Smooth muscle cell (in vitro differentiated cells): ENCODE data around the gene OLAH. TPM values are rescaled to one million over a fixed set of nuclear protein-coding genes. Genes with fewer than 3 reads are reported as not detected.

Experiments
- DNase-seq: peaks from one replicate; lab custom pipeline; 2025; ENCODE audit not compliant: unreplicated experiment; lab: John Stamatoyannopoulos, UW
- H2AFZ ChIP-seq: fragments of 200-600 bp; sonication (generic); 2 replicates; pipeline ENCODE4 v1.6.0; 2016; ENCODE audit warnings: antibody characterized with exemption, low read depth, mild to moderate bottlenecking
- H3F3A ChIP-seq: fragments of 200-600 bp; sonication (generic); 2 replicates; pipeline ENCODE4 v1.6.0; 2017; ENCODE audit warnings: antibody characterized with exemption, low read depth
- H3K27ac ChIP-seq: fragments of 200-600 bp; sonication (generic); 2 replicates; pipeline ENCODE4 v1.5.1; 2016; ENCODE audit warnings: low read depth, mild to moderate bottlenecking
- H3K27me3 ChIP-seq: fragments of 200-600 bp; sonication (generic); 2 replicates; pipeline ENCODE4 v1.6.1; 2016; ENCODE audit warnings: low read depth, mild to moderate bottlenecking
- H3K36me3 ChIP-seq: fragments of 200-600 bp; sonication (generic); 2 replicates; pipeline ENCODE4 v1.5.1; 2016; ENCODE audit warnings: low read depth
- H3K4me1 ChIP-seq: fragments of 200-600 bp; sonication (generic); 2 replicates; pipeline ENCODE4 v1.5.1; 2016; ENCODE audit warnings: low read depth
- H3K4me2 ChIP-seq: fragments of 200-600 bp; sonication (generic); 2 replicates; pipeline ENCODE4 v1.6.0; 2016; ENCODE audit warnings: mild to moderate bottlenecking
- H3K4me3 ChIP-seq: fragments of 200-600 bp; sonication (generic); 2 replicates; pipeline ENCODE4 v1.5.1; 2016; ENCODE audit warnings: mild to moderate bottlenecking
- H3K79me2 ChIP-seq: fragments of 200-600 bp; sonication (generic); 2 replicates; pipeline ENCODE4 v1.6.0; 2016; ENCODE audit warnings: low read depth, mild to moderate bottlenecking
- H3K9ac ChIP-seq: fragments of 200-600 bp; sonication (generic); 2 replicates; pipeline ENCODE4 v1.6.0; 2016; ENCODE audit warnings: low read depth
- H3K9me3 ChIP-seq: fragments of 200-600 bp; sonication (generic); replicated peaks from 2 replicates; pipeline ENCODE4 v1.5.1; 2016; ENCODE audit warnings: low read depth
- H4K20me1 ChIP-seq: fragments of 200-600 bp; sonication (generic); 2 replicates; pipeline ENCODE4 v1.6.0; 2016; ENCODE audit warnings: low read depth
- WGBS: methylation state at CpG from one replicate; pipeline ENCODE4 v1.1.7; 2016; ENCODE audit warnings: low lambda C conversion rate; 5-methylcytosine and 5-hydroxymethylcytosine counted together
- polyA plus RNA-seq: library from polyadenylated mRNA; unstranded; fragments of >200 nt; fragmentation: Nextera tagmentation; extraction: Ambion mirVana; gene quantifications from 2 replicates; pipeline ENCODE4 v1.2.1, GENCODE V29; 2016
- total RNA-seq: library from RNA; depleted of rRNA; stranded (reverse); fragments of >200 nt; gene quantifications from 2 replicates; pipeline ENCODE4 v1.2.3, GENCODE V29; 2014
- TF ChIP-seq, protein P1 (sequence below): fragments of 200-600 bp; sonication (generic); IDR thresholded peaks from 2 replicates; pipeline ENCODE4 v1.5.1; 2017; ENCODE audit warnings: borderline replicate concordance, mild to moderate bottlenecking, antibody characterized with exemption; ENCODE audit not compliant: insufficient read depth, poor library complexity, severe bottlenecking

Gene OLAH
- total and polyA plus RNA-seq, 2 experiments from 2014 or later, result not detected

DNA sequence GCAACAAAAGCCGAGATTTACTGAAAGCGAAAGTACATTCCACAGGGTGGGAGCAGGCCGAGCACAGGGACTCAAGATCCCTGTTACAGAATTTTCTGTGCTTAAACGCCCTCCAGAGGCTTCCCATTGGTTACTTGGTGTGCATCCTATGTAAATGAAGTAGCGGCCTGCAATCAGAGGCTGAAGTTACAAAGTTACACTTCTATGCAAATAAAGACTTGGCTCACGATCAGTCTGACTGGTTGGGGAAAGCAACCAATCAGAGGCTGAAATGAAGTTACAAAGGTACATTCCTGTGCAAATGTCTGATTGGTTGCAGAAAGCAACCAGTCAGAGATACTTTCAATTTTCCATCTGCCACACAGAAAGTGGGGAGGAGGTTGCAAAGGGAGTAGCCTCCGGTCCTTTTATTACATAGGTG is 40.8 kb downstream of the OLAH start:
- no peak overlapping the region for H3K4me2 ChIP-seq
- DNase-seq, result no peak
- H4K20me1 ChIP-seq, result no peaks in the 10 kb centered on the region
- H3K27me3 ChIP-seq, result no peaks in the 10 kb centered on the region
- no peak overlapping the region for H3K9ac ChIP-seq
- WGBS, result 76% methylated on average over 7 of the region's 7 CpGs
- TF ChIP-seq, protein P1, sequence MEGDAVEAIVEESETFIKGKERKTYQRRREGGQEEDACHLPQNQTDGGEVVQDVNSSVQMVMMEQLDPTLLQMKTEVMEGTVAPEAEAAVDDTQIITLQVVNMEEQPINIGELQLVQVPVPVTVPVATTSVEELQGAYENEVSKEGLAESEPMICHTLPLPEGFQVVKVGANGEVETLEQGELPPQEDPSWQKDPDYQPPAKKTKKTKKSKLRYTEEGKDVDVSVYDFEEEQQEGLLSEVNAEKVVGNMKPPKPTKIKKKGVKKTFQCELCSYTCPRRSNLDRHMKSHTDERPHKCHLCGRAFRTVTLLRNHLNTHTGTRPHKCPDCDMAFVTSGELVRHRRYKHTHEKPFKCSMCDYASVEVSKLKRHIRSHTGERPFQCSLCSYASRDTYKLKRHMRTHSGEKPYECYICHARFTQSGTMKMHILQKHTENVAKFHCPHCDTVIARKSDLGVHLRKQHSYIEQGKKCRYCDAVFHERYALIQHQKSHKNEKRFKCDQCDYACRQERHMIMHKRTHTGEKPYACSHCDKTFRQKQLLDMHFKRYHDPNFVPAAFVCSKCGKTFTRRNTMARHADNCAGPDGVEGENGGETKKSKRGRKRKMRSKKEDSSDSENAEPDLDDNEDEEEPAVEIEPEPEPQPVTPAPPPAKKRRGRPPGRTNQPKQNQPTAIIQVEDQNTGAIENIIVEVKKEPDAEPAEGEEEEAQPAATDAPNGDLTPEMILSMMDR, result no peak
- H3K36me3 ChIP-seq, result no peaks in the 10 kb centered on the region
- H3K27ac ChIP-seq, result no peak overlapping the region
- H3K4me3 ChIP-seq, result no peak overlapping the region
- H3K79me2 ChIP-seq, result no peaks in the 10 kb centered on the region
- H3K9me3 ChIP-seq, result no peaks in the 10 kb centered on the region
- no peak overlapping the region for H2AFZ ChIP-seq
- H3K4me1 ChIP-seq, result no peaks in the 10 kb centered on the region
- no peaks in the 10 kb centered on the region for H3F3A ChIP-seq

DNA sequence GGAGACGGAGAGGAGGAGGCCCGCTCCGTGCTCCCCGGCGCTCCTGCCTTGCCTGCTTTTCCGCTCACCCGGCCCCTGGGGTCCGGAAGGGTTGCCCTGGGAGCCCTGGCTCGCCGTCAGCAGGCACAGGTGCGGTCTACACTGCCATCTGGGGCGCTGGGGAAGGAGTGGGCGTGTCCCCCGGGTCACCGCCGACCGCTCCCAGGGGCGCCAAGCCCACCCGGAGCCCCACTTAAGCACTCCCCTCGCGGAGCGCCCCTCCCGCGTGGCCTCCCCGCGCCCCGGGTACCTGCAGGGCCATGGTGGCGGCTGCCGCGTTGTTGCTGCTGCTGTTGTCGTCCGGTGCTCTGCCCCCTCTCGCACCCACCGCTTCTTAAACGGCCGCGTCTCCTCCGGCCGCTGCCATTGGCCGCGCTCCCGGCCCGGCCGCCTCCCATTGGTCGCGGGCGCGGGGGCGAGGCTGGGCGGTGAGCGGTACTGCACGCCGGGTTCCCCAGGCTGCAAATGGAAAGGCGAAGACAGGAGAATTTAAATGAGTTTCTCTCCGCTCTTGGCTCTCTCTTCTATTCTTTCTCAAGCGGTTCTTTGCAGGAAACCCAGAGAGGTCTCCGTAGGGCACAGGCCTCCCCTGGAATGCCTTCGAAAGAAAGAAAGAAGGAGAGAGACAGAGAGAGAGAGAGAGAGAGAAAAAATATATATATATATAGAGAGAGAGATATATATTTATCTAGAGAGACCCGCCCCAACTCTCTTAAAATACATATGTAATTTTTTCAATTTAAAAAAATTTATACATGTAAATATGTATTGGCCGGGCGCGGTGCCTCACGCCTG is 44.9 kb downstream of the OLAH start, which contains the start of gene ACBD7:
Gene ACBD7 (minus strand): TSS at position 349 of the 834 bp plus-strand sequence. CDS start 48 bp downstream, at position 301.
- no peaks in the 10 kb centered on the region for H4K20me1 ChIP-seq
- H3K79me2 ChIP-seq, result no peaks in the 10 kb centered on the region
- TF ChIP-seq, protein P1, result no peak
- H3K4me1 ChIP-seq, result no peaks in the 10 kb centered on the region
- no peak within 1 kb of the TSS for H3K9ac ChIP-seq
- H3F3A ChIP-seq, result no peaks in the 10 kb centered on the region
- DNase-seq, result peak; percentile 27
- peak within 1 kb of the TSS; percentile 97 for H3K4me2 ChIP-seq
- whole genome bisulfite sequencing, result 8% methylated on average over 59 of the region's 63 CpGs
- H2AFZ ChIP-seq, result peak within 1 kb of the TSS; percentile 82
- H3K27me3 ChIP-seq, result no peaks in the 10 kb centered on the region
- no peaks in the 10 kb centered on the region for H3K36me3 ChIP-seq
- H3K9me3 ChIP-seq, result no peaks in the 10 kb centered on the region
- peak within 1 kb of the TSS; percentile 62 for H3K4me3 ChIP-seq
- H3K27ac ChIP-seq, result no peak within 1 kb of the TSS

DNA sequence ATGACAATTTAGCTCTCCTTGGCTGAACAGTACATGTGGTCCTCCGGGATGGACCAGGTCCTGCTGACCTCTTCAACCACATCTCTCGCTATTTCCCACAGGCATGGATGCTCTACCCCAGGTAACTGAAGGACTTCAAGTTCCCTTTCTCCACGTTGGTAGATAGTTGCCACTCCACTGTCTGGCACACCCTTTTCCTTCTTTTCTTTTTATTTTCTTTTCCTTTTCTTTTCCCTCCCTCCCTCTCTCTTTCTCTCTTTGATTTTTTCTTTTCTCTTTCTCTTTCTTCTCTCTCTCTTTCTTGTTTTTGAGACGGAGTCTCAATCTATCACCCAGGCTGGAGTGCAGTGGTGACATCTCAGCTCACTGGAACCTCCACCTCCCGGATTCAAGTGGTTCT is 47.7 kb downstream of the OLAH start:
- WGBS, result 81% methylated on average over 5 of the region's 5 CpGs
- TF ChIP-seq, protein P1, result no peak

More for the DNA sequence above, 47.7 kb downstream of the OLAH start:
- Histone ChIP-seq H3K27ac (no peak overlapping the region), H3K4me3 (no peak overlapping the region), H4K20me1 (no peaks in the 10 kb centered on the region), H2AFZ (no peak overlapping the region), H3K4me1 (no peaks in the 10 kb centered on the region), H3K9ac (no peak overlapping the region), H3K4me2 (no peak overlapping the region), H3K27me3 (no peaks in the 10 kb centered on the region), H3F3A (no peaks in the 10 kb centered on the region), H3K9me3 (no peaks in the 10 kb centered on the region), H3K36me3 (no peaks in the 10 kb centered on the region), H3K79me2 (no peaks in the 10 kb centered on the region)
- no peak for DNase-seq
